GM18511 (cell line): ENCODE results near the gene ANKRD18A.
"Not testable (repeated sequence)": the region's sequence is repeated elsewhere in the genome, so short reads cannot be mapped to it uniquely, and the experiment has no call there.

ENCODE experiments used
- ATAC-seq: cut with Tn5 transposase; IDR thresholded peaks from one replicate; pipeline ENCODE4 v1.9.1; 2021; ENCODE audit warnings: mild to moderate bottlenecking, moderate library complexity; ENCODE audit not compliant: unreplicated experiment

Gene ANKRD18A

GRCh38 chr9:38546497-38547163, 73.8 kb downstream of the ANKRD18A start:
- not testable (repeated sequence) for ATAC-seq

- ATAC-seq = not testable (repeated sequence)
These were observed 79.9 kb downstream of the ANKRD18A start for GRCh38 chr9:38540535-38540934.

- no peak for ATAC-seq
These were observed 91.1 kb downstream of the ANKRD18A start for GRCh38 chr9:38529317-38529716.

GRCh38 chr9:38527503-38527902, 92.9 kb downstream of the ANKRD18A start:
- no peak for ATAC-seq

DNA sequence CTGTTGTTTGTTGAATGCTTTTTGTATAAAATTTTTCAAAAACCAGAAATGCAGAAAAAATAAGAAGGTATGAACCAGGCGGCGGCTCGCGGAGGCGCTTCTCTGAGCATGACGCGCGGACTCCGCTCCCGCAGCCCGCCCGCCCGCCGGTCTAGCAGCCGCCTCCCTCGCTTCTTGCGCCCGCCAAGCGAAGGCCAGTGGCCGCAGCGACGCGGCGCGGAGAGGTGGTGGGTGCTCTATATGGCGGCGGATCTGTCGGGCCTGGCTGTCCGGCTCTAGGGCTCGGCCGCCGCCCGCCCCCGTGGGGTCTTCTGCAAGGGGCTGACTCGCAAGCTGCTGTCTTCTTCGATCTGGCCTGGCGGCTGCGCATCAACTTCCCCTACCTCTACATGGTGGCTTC, 93.8 kb downstream of the ANKRD18A start:
- no peak for ATAC-seq

DNA sequence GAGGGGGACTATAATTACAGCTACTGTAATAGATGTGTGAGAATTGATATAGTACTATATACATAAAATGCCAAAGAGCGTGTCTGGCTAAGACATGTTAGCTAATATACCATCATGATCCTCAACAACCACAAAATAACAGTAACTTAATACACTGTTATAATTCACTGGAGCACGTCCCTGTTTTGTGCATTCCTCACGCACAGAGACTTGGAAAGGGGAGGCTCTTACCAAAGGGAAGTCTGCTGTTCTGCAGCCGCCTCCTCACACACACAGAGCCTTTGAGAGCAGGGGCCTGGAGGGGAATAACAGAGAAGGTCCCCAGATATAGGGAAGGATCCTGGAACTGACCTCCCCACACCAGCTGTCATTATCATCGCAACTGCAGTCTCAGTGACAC, 97.3 kb downstream of the ANKRD18A start:
- no peak for ATAC-seq

GRCh38 chr9:38521762-38522161, 98.6 kb downstream of the ANKRD18A start:
- ATAC-seq = no peak
